Measurements from ENCODE around the gene GORASP1. TPM values are rescaled to one million over a fixed set of nuclear protein-coding genes. Genes with fewer than 3 reads are reported as not detected.
A peak's percentile ranks its signal among the peaks of the same experiment; 100 is the strongest.

GORASP1 gene
- total and polyA plus RNA-seq, 2 of the 13 experiments (the other 11 are each of a cell fraction or from before 2014, with no cell fraction given) = 36.4 to 39.8 TPM

DNA sequence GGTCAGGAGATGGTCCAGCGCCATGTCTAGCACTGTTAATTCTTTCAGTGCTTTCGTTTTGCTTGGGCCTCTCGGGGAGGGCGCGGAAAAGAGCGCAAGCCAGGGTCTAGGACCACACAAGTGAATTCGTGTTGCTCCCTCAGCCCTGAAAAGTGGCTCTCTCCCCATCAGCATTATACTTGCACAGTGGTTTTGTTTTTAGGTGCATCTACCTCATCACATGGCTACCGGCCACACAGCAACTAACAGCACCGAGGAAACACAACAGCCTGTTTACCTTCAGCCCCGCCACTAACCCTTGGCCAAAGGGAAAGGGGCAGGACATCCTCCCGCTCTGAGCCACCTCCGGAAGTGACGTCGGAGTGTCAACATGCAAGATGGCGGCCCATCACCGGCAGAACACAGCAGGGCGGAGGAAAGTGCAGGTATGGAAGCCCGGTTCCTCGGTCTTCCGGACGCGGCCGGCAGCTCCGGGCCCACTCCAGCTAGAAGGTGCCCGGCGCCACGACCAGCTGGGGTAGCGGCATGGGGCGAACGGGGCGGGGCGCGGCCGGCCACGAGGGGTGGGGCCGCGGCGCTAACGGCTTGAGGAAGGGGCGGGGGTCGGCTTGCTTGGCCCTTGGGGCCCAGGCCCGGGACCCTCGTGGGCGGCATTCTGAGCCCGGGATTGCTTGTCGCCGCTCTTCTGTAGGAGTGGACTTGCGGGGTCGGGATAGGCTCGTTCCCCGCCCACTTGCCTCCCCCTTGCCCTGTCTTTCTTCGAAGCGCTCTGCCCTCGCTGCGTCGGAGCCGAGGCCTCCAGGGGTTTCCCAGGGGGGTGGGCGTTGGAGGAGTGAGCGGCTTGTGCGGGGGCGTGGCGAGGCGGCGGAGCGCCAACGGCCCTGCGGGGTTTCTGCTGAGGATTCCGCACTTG lies 55.5 kb downstream of the GORASP1 start, which contains the start of the genes SCN11A and WDR48 (continued):
- peak; percentile 90 for TF ChIP-seq FOXP1 (IDR thresholded peaks at IDR 0.05)
- peak; percentile 86 for TF ChIP-seq FOXP1 (CRISPR knock-in tag; IDR thresholded peaks at IDR 0.05)
- TF ChIP-seq ZNF230 (CRISPR knock-in tag; IDR thresholded peaks at IDR 0.05) = no peak; the same call in 1 of the 2 replicates
- no peak for TF ChIP-seq MED8 (CRISPR knock-in tag; IDR thresholded peaks at IDR 0.05; ENCODE audit: insufficient replicate concordance)
- peak; percentile 91 for TF ChIP-seq IRF2 (CRISPR knock-in tag; IDR thresholded peaks at IDR 0.05)
- TF ChIP-seq GABPB1 (CRISPR knock-in tag; IDR thresholded peaks at IDR 0.05) = peak; percentile 99
- no peak for TF ChIP-seq RBAK (CRISPR knock-in tag; IDR thresholded peaks at IDR 0.05)
- no peak for TF ChIP-seq HMGA1 (CRISPR knock-in tag; conservative IDR thresholded peaks at IDR 0.05)
- TF ChIP-seq, protein P1, sequence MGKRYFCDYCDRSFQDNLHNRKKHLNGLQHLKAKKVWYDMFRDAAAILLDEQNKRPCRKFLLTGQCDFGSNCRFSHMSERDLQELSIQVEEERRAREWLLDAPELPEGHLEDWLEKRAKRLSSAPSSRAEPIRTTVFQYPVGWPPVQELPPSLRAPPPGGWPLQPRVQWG (CRISPR knock-in tag; IDR thresholded peaks at IDR 0.05; ENCODE audit: borderline replicate concordance, low read depth) = no peak
- peak; percentile 89 for TF ChIP-seq NR2C2 (CRISPR knock-in tag; IDR thresholded peaks at IDR 0.05; ENCODE audit: borderline replicate concordance)
- TF ChIP-seq ZNF256 (CRISPR knock-in tag; conservative IDR thresholded peaks at IDR 0.05) = peak; percentile 4; the same call in 1 of the 2 replicates
- no peak for TF ChIP-seq ZNF234 (CRISPR knock-in tag; conservative IDR thresholded peaks at IDR 0.05)
- TF ChIP-seq, protein P2, sequence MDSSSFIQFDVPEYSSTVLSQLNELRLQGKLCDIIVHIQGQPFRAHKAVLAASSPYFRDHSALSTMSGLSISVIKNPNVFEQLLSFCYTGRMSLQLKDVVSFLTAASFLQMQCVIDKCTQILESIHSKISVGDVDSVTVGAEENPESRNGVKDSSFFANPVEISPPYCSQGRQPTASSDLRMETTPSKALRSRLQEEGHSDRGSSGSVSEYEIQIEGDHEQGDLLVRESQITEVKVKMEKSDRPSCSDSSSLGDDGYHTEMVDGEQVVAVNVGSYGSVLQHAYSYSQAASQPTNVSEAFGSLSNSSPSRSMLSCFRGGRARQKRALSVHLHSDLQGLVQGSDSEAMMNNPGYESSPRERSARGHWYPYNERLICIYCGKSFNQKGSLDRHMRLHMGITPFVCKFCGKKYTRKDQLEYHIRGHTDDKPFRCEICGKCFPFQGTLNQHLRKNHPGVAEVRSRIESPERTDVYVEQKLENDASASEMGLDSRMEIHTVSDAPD (CRISPR knock-in tag; IDR thresholded peaks at IDR 0.05) = no peak
- TF ChIP-seq, protein P3, sequence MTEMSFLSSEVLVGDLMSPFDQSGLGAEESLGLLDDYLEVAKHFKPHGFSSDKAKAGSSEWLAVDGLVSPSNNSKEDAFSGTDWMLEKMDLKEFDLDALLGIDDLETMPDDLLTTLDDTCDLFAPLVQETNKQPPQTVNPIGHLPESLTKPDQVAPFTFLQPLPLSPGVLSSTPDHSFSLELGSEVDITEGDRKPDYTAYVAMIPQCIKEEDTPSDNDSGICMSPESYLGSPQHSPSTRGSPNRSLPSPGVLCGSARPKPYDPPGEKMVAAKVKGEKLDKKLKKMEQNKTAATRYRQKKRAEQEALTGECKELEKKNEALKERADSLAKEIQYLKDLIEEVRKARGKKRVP (CRISPR knock-in tag; IDR thresholded peaks at IDR 0.05) = peak in 1 of 2 experiments; percentile 78; a peak in 2 of 4 replicates
- no peak; the same call in 1 of the 2 replicates for TF ChIP-seq ZNF367 (CRISPR knock-in tag; IDR thresholded peaks at IDR 0.05; ENCODE audit: borderline replicate concordance)
- TF ChIP-seq RELA (CRISPR knock-in tag; IDR thresholded peaks at IDR 0.05) = no peak
- TF ChIP-seq, protein P4, sequence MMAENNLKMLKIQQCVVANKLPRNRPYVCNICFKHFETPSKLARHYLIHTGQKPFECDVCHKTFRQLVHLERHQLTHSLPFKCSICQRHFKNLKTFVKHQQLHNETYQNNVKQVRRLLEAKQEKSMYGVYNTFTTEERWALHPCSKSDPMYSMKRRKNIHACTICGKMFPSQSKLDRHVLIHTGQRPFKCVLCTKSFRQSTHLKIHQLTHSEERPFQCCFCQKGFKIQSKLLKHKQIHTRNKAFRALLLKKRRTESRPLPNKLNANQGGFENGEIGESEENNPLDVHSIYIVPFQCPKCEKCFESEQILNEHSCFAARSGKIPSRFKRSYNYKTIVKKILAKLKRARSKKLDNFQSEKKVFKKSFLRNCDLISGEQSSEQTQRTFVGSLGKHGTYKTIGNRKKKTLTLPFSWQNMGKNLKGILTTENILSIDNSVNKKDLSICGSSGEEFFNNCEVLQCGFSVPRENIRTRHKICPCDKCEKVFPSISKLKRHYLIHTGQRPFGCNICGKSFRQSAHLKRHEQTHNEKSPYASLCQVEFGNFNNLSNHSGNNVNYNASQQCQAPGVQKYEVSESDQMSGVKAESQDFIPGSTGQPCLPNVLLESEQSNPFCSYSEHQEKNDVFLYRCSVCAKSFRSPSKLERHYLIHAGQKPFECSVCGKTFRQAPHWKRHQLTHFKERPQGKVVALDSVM (CRISPR knock-in tag; IDR thresholded peaks at IDR 0.05) = no peak
- TF ChIP-seq HMG20A (CRISPR knock-in tag; IDR thresholded peaks at IDR 0.05; ENCODE audit: borderline replicate concordance) = no peak
- TF ChIP-seq ZFYVE20 (CRISPR knock-in tag; IDR thresholded peaks at IDR 0.05; ENCODE audit: borderline replicate concordance, low read depth) = no peak
- TF ChIP-seq, protein P5, sequence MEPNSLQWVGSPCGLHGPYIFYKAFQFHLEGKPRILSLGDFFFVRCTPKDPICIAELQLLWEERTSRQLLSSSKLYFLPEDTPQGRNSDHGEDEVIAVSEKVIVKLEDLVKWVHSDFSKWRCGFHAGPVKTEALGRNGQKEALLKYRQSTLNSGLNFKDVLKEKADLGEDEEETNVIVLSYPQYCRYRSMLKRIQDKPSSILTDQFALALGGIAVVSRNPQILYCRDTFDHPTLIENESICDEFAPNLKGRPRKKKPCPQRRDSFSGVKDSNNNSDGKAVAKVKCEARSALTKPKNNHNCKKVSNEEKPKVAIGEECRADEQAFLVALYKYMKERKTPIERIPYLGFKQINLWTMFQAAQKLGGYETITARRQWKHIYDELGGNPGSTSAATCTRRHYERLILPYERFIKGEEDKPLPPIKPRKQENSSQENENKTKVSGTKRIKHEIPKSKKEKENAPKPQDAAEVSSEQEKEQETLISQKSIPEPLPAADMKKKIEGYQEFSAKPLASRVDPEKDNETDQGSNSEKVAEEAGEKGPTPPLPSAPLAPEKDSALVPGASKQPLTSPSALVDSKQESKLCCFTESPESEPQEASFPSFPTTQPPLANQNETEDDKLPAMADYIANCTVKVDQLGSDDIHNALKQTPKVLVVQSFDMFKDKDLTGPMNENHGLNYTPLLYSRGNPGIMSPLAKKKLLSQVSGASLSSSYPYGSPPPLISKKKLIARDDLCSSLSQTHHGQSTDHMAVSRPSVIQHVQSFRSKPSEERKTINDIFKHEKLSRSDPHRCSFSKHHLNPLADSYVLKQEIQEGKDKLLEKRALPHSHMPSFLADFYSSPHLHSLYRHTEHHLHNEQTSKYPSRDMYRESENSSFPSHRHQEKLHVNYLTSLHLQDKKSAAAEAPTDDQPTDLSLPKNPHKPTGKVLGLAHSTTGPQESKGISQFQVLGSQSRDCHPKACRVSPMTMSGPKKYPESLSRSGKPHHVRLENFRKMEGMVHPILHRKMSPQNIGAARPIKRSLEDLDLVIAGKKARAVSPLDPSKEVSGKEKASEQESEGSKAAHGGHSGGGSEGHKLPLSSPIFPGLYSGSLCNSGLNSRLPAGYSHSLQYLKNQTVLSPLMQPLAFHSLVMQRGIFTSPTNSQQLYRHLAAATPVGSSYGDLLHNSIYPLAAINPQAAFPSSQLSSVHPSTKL (CRISPR knock-in tag; IDR thresholded peaks at IDR 0.05) = 0 out of 2 replicates have a peak, but pooled peaks have one; percentile 8
- TF ChIP-seq BRCA1 (CRISPR knock-in tag; IDR thresholded peaks at IDR 0.05) = peak; percentile 21; the same call in 1 of the 2 replicates
